GM18951 (cell line): ENCODE measurements around the gene TULP1.

Experiments
- POLR2A ChIP-seq: IDR thresholded peaks from 4 replicates; pipeline ENCODE4 v1.6.1; 2011; ENCODE audit warnings: mild to moderate bottlenecking; ENCODE audit not compliant: insufficient read length, insufficient read depth; ENCODE audit errors: extremely low read depth
- in situ Hi-C: fragments of 300-500 bp; cut with MboI; formaldehyde crosslinking; loops from one replicate; pipeline ENCODE4 v1.12.0; 2022; ENCODE audit warnings: low sequenced_read_pairs, mixed read lengths, inconsistent platforms; ENCODE audit not compliant: unreplicated experiment

The TULP1 gene

GRCh38 chr6:35514587-35514986, 1.9 kb upstream of the TULP1 start:
- no peak for TF ChIP-seq POLR2A
- in situ Hi-C loops: no loop called here

- no peak for TF ChIP-seq POLR2A
- in situ Hi-C loops: no loop called here
Measured at GRCh38 chr6:35512006-35512405, 690 bp downstream of the TULP1 start.

GRCh38 chr6:35511562-35511941, 1.1 kb downstream of the TULP1 start:
- no peak for TF ChIP-seq POLR2A
- in situ Hi-C loops: no loop called here

- TF ChIP-seq POLR2A: no peak
- in situ Hi-C loops: no loop called here
Measured at GRCh38 chr6:35510916-35511561, 1.7 kb downstream of the TULP1 start.

- in situ Hi-C loops: no loop called here
Measured at GRCh38 chr6:35508542-35508941, 4.2 kb downstream of the TULP1 start.

GRCh38 chr6:35508027-35508426, 4.7 kb downstream of the TULP1 start:
- TF ChIP-seq POLR2A: no peak
- in situ Hi-C loops: no loop called here

More at GRCh38 chr6:35508542-35508941, 4.2 kb downstream of the TULP1 start:
- no peak for TF ChIP-seq POLR2A

- TF ChIP-seq POLR2A: no peak
- in situ Hi-C loops: no loop called here
Measured at GRCh38 chr6:35507221-35507620, 5.5 kb downstream of the TULP1 start.

- in situ Hi-C loops: no loop called here
- TF ChIP-seq POLR2A: no peak
Measured at GRCh38 chr6:35506536-35506935, 6.2 kb downstream of the TULP1 start.

- in situ Hi-C loops: no loop called here
- no peak for TF ChIP-seq POLR2A
Measured at GRCh38 chr6:35505999-35506412, 6.7 kb downstream of the TULP1 start.

GRCh38 chr6:35503534-35503933, 9.2 kb downstream of the TULP1 start:
- in situ Hi-C loops: no loop called here
- no peak for TF ChIP-seq POLR2A

- in situ Hi-C loops: no loop called here
- no peak for TF ChIP-seq POLR2A
Measured at GRCh38 chr6:35501784-35502183, 10.9 kb downstream of the TULP1 start.

GRCh38 chr6:35500782-35501181, 11.9 kb downstream of the TULP1 start:
- TF ChIP-seq POLR2A: no peak
- in situ Hi-C loops: no loop called here

- TF ChIP-seq POLR2A: no peak
- in situ Hi-C loops: no loop called here
Measured at GRCh38 chr6:35499372-35499771, 13.3 kb downstream of the TULP1 start.

- TF ChIP-seq POLR2A: no peak
- in situ Hi-C loops: no loop called here
Measured at GRCh38 chr6:35498422-35499067, 14.2 kb downstream of the TULP1 start.
